Endothelial cell of umbilical vein (primary cell): ENCODE measurements around the gene OR4E2. TPM values are rescaled to one million over a fixed set of nuclear protein-coding genes. Genes with fewer than 3 reads are reported as not detected.

Source experiments
- BruUV-seq: library from RNA; stranded (reverse); fragments of 400-500 nt; replicated peaks from 2 replicates; lab custom pipeline; 2021; lab: Mats Ljungman, UMichigan
- CTCF ChIA-PET: fragments of 300-600, 350-600 bp; sonication (Branson Sonifier 250); formaldehyde crosslinking; loops from one replicate; lab custom pipeline; 2021; ENCODE audit warnings: antibody characterized with exemption, inconsistent platforms; lab: Charles Lee
- POLR2A ChIA-PET: fragments of 300-600, 350-600 bp; sonication (Branson Sonifier 250); formaldehyde crosslinking; loops from one replicate; lab custom pipeline; 2021; ENCODE audit warnings: antibody characterized with exemption, inconsistent platforms; lab: Charles Lee
- DNase-seq: peaks from one replicate; pipeline ENCODE4 v3.0.0-alpha.2; 2011; ENCODE audit warnings: low read depth, low spot score
- FAIRE-seq: peaks from 2 replicates; lab custom pipeline; 2011; peaks lifted over from hg19 to GRCh38; lab: Jason Lieb, UNC
- H2AFZ ChIP-seq: 2 replicates; pipeline ENCODE4 v1.6.0; 2012; ENCODE audit warnings: low read depth, low read length, control low read depth, inconsistent platforms
- H3K27ac ChIP-seq: 2 replicates; pipeline ENCODE4 v1.5.1; 2011; ENCODE audit warnings: low read depth, mild to moderate bottlenecking, control low read depth, low read length, moderate library complexity; ENCODE audit not compliant: insufficient read depth
- H3K27me3 ChIP-seq, 2 experiments: 2 replicates each; pipeline versions ENCODE4 v1.6.0 to v1.6.1; 2011; ENCODE audit warnings: low read length in 2 of 2, mixed read lengths in 1 of 2; ENCODE audit not compliant: control insufficient read depth in 2 of 2, insufficient read depth in 2 of 2
- H3K36me3 ChIP-seq, 2 experiments: 2 replicates in 1 of 2; 3 replicates in 1 of 2; pipeline ENCODE4 v1.5.1; 2011; ENCODE audit warnings: low read length in 2 of 2, mild to moderate bottlenecking in 1 of 2, moderate library complexity in 1 of 2; ENCODE audit not compliant: control insufficient read depth in 2 of 2, insufficient read depth in 2 of 2; ENCODE audit errors: extremely low read depth in 1 of 2
- H3K4me1 ChIP-seq: 3 replicates; pipeline ENCODE4 v1.5.1; 2011; ENCODE audit warnings: mild to moderate bottlenecking, low read length; ENCODE audit not compliant: control insufficient read depth, insufficient read depth; ENCODE audit errors: extremely low read depth
- H3K4me2 ChIP-seq: 2 replicates; pipeline ENCODE4 v1.6.1; 2011; ENCODE audit warnings: low read length, control low read depth, mixed read lengths; ENCODE audit not compliant: insufficient read depth
- H3K4me3 ChIP-seq, 3 experiments: fragments of 200-600 bp in 1 of 3; sonication (generic), shearing (Covaris generic) in 1 of 3; replicated peaks in 1 of 3; 2 replicates each; pipeline ENCODE4 v1.5.1; 2011 to 2016; ENCODE audit warnings: control low read depth in 3 of 3, low read length in 3 of 3, mild to moderate bottlenecking in 2 of 3, inconsistent platforms in 1 of 3, low read depth in 1 of 3, moderate library complexity in 1 of 3; ENCODE audit not compliant: insufficient read depth in 1 of 3
- H3K79me2 ChIP-seq: 2 replicates; pipeline ENCODE4 v1.6.0; 2012; ENCODE audit warnings: low read length, inconsistent platforms; ENCODE audit not compliant: control insufficient read depth, insufficient read depth
- H3K9ac ChIP-seq: replicated peaks from 2 replicates; pipeline ENCODE3; 2011; ENCODE audit warnings: low read length, control low read depth; ENCODE audit not compliant: insufficient read depth; ENCODE audit errors: extremely low read depth
- H3K9me1 ChIP-seq: replicated peaks from 3 replicates; pipeline ENCODE4 v1.6.0; 2011; ENCODE audit warnings: mild to moderate bottlenecking, low read length; ENCODE audit not compliant: control insufficient read depth, insufficient read depth; ENCODE audit errors: extremely low read depth
- H3K9me3 ChIP-seq: replicated peaks from 2 replicates; pipeline ENCODE4 v1.5.1; 2012; ENCODE audit warnings: low read length, inconsistent platforms; ENCODE audit not compliant: control insufficient read depth, insufficient read depth
- H4K20me1 ChIP-seq: replicated peaks from 2 replicates; pipeline ENCODE3; 2011; ENCODE audit warnings: mild to moderate bottlenecking, low read length; ENCODE audit not compliant: control insufficient read depth, insufficient read depth; ENCODE audit errors: extremely low read depth
- EZH2 ChIP-seq: IDR thresholded peaks from 2 replicates; pipeline ENCODE4 v1.6.1; 2012; ENCODE audit warnings: borderline replicate concordance, low read depth, mild to moderate bottlenecking, moderate library complexity, low read length, inconsistent platforms; ENCODE audit not compliant: severe bottlenecking
- FOS ChIP-seq: IDR thresholded peaks from 2 replicates; pipeline ENCODE4 v1.6.1; 2011; ENCODE audit warnings: mild to moderate bottlenecking, low read length, moderate library complexity, borderline replicate concordance; ENCODE audit not compliant: insufficient read depth
- GATA2 ChIP-seq: IDR thresholded peaks from 2 replicates; pipeline ENCODE4 v1.7.0; 2011; ENCODE audit warnings: low read depth, mild to moderate bottlenecking, moderate library complexity, mixed read lengths, low read length; ENCODE audit not compliant: insufficient read length, insufficient read depth
- JUN ChIP-seq: IDR thresholded peaks from 2 replicates; pipeline ENCODE4 v1.6.1; 2011; ENCODE audit warnings: borderline replicate concordance, low read depth; ENCODE audit not compliant: insufficient read length, insufficient read depth
- MYC ChIP-seq: IDR thresholded peaks from one replicate; pipeline ENCODE4 v1.6.1; 2011; ENCODE audit warnings: mild to moderate bottlenecking, low read depth, low read length
- POLR2A ChIP-seq: IDR thresholded peaks from 2 replicates; pipeline ENCODE4 v1.6.1; 2012; ENCODE audit warnings: low read depth, mild to moderate bottlenecking, control low read depth, low read length
- dilution Hi-C: fragments of 300-500 bp; cut with MboI; formaldehyde crosslinking; loops from one replicate; pipeline ENCODE4 v1.15.0; 2019; ENCODE audit warnings: low sequenced_read_pairs; ENCODE audit not compliant: extremely low pct_ligation_motif_present
- intact Hi-C: fragments of 100-400 bp; cut with micrococcal nuclease; formaldehyde crosslinking; loops from one replicate; pipeline ENCODE4 v1.10.0; 2022
- polyA plus RNA-seq, 4 experiments: library from polyadenylated mRNA; depleted of rRNA in 3 of 4; stranded (reverse) in 3 of 4; unstranded in 1 of 4; fragments of >200 nt; gene quantifications; 2 replicates each; pipeline versions ENCODE4 v1.2.1 to v1.2.3, GENCODE V29; 2011 to 2012; ENCODE audit warnings: missing spikeins in 1 of 4
- total RNA-seq: library from RNA; stranded (reverse); gene quantifications from 2 replicates; pipeline ENCODE4 v1.2.3, GENCODE V29; 2021
- TF ChIP-seq, protein P1 (sequence below), 2 donors: IDR thresholded peaks; 1 replicate in 1 of 2; 2 replicates in 1 of 2; pipeline ENCODE4 v1.5.1; 2011; ENCODE audit warnings: low read length in 2 of 2, mild to moderate bottlenecking in 2 of 2, moderate library complexity in 2 of 2, control low read depth in 1 of 2, inconsistent platforms in 1 of 2, low read depth in 1 of 2; ENCODE audit not compliant: insufficient read depth in 1 of 2; ENCODE audit errors: extremely low read depth in 1 of 2

The OR4E2 gene
- total and polyA plus RNA-seq, 2 donors (not counting 3 experiments of a cell fraction or from before 2014, with no cell fraction given), result not detected

- DNase-seq, result peak; percentile 64
Measured at GRCh38 chr14:21668377-21668776, 14.7 kb downstream of the OR4E2 start.

DNA sequence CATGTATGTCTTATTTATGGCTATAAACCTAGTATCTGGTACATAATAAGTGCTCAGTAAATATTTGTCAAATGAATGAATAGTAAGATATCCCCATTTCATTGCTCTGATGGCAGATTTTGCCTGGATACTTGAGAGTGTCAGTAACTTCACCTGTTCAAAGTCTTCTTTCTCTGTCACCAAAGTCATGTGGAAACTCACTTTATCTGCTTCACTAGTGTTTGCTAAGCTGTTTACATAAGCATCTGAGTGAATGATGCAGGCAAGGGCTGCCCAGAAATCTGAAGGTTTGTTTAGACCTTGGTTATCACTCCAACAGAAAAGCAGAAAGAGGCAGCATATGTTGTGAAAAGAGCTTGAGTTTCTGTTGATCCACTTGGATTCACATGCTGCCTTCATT, 15.6 kb downstream of the OR4E2 start:
- Histone ChIP-seq H3K4me3 (no peak overlapping the region), H3K4me2 (no peak overlapping the region), H3K27me3 (no peaks in the 10 kb centered on the region), H4K20me1 (no peaks in the 10 kb centered on the region), H3K9me1 (no peaks in the 10 kb centered on the region), H3K9ac (no peak overlapping the region), H3K9me3 (no peaks in the 10 kb centered on the region), H2AFZ (no peak overlapping the region), H3K4me1 (peaks cover 10% of the 10 kb centered on the region), H3K27ac (peak overlapping the region; percentile 10), H3K79me2 (no peaks in the 10 kb centered on the region), H3K36me3 (no peaks in the 10 kb centered on the region)
- DNase-seq (no peak), FAIRE-seq (no peak)
- no peak for TF ChIP-seq MYC
- TF ChIP-seq FOS, result no peak
- TF ChIP-seq GATA2, result no peak
- no peak for TF ChIP-seq POLR2A
- TF ChIP-seq EZH2, result no peak
- TF ChIP-seq, protein P1, sequence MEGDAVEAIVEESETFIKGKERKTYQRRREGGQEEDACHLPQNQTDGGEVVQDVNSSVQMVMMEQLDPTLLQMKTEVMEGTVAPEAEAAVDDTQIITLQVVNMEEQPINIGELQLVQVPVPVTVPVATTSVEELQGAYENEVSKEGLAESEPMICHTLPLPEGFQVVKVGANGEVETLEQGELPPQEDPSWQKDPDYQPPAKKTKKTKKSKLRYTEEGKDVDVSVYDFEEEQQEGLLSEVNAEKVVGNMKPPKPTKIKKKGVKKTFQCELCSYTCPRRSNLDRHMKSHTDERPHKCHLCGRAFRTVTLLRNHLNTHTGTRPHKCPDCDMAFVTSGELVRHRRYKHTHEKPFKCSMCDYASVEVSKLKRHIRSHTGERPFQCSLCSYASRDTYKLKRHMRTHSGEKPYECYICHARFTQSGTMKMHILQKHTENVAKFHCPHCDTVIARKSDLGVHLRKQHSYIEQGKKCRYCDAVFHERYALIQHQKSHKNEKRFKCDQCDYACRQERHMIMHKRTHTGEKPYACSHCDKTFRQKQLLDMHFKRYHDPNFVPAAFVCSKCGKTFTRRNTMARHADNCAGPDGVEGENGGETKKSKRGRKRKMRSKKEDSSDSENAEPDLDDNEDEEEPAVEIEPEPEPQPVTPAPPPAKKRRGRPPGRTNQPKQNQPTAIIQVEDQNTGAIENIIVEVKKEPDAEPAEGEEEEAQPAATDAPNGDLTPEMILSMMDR (IDR thresholded peaks at IDR 0.05; ENCODE audit: extremely low read depth in 1 of 2, insufficient read depth in 1 of 2, low read depth in 1 of 2, low read length in 2 of 2), result no peak
- intact Hi-C loops, result no loop called here
- ChIA-PET POLR2A (no interaction called here), CTCF (no interaction called here)
- BruUV-seq, result no TSS peak
- dilution Hi-C loops, result no loop called here

More at GRCh38 chr14:21668377-21668776, 14.7 kb downstream of the OR4E2 start:
- no peak for FAIRE-seq
- Histone ChIP-seq H3K9me1 (no peaks in the 10 kb centered on the region), H3K4me3 (no peak overlapping the region), H3K4me1 (peaks cover 10% of the 10 kb centered on the region), H3K27me3 (no peaks in the 10 kb centered on the region), H3K36me3 (no peaks in the 10 kb centered on the region), H2AFZ (no peak overlapping the region), H4K20me1 (no peaks in the 10 kb centered on the region), H3K9ac (no peak overlapping the region), H3K27ac (peak overlapping the region; percentile 13), H3K79me2 (no peaks in the 10 kb centered on the region), H3K9me3 (no peaks in the 10 kb centered on the region), H3K4me2 (no peak overlapping the region)
- CTCF ChIA-PET, result no interaction called here
- TF ChIP-seq POLR2A, result no peak
- TF ChIP-seq JUN, result peak; percentile 64
- intact Hi-C loops (no loop called here), dilution Hi-C loops (no loop called here)
- POLR2A ChIA-PET, result no interaction called here
- BruUV-seq, result no TSS peak
